ENCODE results near the gene SETDB1.

The SETDB1 gene

DNA sequence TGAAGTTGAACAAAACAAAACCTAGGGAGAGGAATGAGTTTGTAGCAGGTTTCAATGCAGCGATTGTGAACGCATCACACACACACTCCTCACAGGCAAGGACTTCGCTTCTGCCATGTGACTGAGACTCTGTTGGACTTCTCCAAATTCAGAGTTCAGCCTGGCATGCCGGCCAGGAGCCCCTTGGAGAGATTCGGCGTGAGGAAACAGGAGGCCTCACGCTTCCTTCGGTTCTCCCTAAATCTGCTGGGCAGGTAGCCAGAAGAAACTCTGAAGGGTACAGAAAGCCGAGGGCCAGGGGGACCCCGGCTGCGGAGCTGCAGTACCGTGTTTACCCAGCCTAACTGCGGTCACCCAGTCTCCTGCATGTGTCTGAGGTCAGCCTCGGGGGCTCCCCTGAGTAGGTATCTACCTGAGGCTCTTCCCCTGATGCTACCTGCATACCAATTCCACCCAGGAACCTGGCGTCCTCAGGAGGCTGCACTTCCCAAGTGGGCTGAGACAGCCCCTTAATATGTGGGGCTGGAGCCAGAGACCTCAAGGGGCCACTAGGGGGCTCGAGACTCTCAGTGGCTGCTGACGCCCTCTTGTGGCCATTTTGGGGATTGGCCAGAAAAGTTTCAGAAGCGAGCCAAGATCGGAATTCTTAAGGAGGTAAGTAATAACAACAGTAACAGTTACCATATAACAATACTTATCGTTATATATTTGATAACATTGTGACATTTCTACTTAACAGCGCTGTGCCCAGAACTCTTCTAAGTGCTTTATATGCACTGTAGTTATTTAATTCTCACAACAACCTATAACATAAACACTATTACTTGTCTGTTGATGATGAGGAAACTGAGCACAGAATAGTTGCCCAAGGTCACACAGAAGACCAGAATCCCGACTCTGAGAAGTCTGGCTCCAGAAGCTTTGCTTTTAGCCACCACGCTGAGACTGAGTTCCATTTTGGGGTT, 53.2 kb downstream of the SETDB1 start:
- peak; percentile 70 for FAIRE-seq

GRCh38 chr1:150981177-150981804, 55.1 kb downstream of the SETDB1 start:
- DNase-seq (ENCODE audit: insufficient read length) (no peak), FAIRE-seq (no peak)
- TF ChIP-seq TAF1 (IDR thresholded peaks at IDR 0.05; ENCODE audit: borderline replicate concordance, low read depth, low read length) = no peak
- TF ChIP-seq POLR2AphosphoS5 (IDR thresholded peaks at IDR 0.05; ENCODE audit: low read depth, low read length) = no peak
- TF ChIP-seq POLR2A (IDR thresholded peaks at IDR 0.05; ENCODE audit: low read depth, low read length) = no peak

More for the DNA sequence above, 53.2 kb downstream of the SETDB1 start:
- no peak for TF ChIP-seq TAF1 (IDR thresholded peaks at IDR 0.05; ENCODE audit: borderline replicate concordance, low read depth, low read length)
- no peak for TF ChIP-seq POLR2AphosphoS5 (IDR thresholded peaks at IDR 0.05; ENCODE audit: low read depth, low read length)
- TF ChIP-seq POLR2A (IDR thresholded peaks at IDR 0.05; ENCODE audit: low read depth, low read length) = no peak
- DNase-seq (ENCODE audit: insufficient read length) = peak; percentile 82

DNA sequence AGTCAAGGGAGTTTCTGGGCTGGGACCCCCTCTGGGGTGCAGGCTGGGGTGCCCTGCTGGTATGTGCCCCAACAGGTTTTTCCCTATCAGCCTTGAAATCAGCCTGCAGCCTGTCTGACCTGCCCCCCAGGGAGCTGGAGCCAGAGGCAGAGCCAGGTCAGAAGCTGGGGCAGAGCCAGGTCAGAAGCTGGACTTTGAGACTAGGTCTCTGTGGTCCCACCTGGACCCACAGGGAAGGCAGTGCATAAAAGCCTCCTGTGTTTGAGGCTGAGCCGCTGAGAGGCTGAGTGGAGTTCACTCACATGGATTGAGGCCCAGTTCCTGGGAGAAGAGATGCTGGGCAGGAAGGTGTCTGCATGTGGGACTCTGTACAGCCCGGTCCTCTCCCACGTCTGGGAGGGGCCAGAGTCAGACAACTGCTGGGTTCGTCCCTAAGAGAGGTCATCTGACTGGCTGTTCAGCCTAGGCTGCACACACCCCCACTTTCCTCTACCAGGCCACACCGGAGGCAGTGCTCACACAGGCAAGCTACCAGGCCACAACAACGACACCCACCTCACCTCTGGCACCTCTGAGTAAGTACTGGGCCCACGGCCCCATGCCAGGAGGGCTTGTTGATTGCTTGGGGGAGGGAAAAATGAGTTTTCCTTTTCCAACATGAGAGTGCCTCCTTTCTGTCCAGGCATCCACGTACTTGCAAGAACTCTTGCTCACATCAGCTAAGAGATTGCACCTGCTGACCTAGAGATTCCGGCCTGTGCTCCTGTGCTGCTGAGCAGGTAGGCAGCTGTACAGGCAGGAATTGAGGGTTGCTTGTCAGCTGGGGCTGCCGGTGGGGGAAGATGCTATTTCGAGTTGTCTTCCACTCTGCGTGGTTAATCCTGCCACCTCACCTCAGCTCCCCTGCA, 55.9 kb downstream of the SETDB1 start, which contains the start of gene ANXA9:
TSS of gene ANXA9 (plus strand) at position 488 of the 908 bp plus-strand sequence. CDS start 814 bp downstream, outside the sequence.
- DNase-seq (ENCODE audit: insufficient read length) = no peak
- TF ChIP-seq TAF1 (IDR thresholded peaks at IDR 0.05; ENCODE audit: borderline replicate concordance, low read depth, low read length) (no peak), POLR2A (IDR thresholded peaks at IDR 0.05; ENCODE audit: low read depth, low read length) (no peak), POLR2AphosphoS5 (IDR thresholded peaks at IDR 0.05; ENCODE audit: low read depth, low read length) (no peak)
- no peak for FAIRE-seq

- DNase-seq (ENCODE audit: insufficient read length) = no peak
- FAIRE-seq = no peak
- TF ChIP-seq POLR2A (IDR thresholded peaks at IDR 0.05; ENCODE audit: low read depth, low read length) = no peak
- TF ChIP-seq TAF1 (IDR thresholded peaks at IDR 0.05; ENCODE audit: borderline replicate concordance, low read depth, low read length) = no peak
- TF ChIP-seq POLR2AphosphoS5 (IDR thresholded peaks at IDR 0.05; ENCODE audit: low read depth, low read length) = no peak
Measured at GRCh38 chr1:150985179-150985825, 59.1 kb downstream of the SETDB1 start.

GRCh38 chr1:150987924-150988323, 61.8 kb downstream of the SETDB1 start:
- DNase-seq (ENCODE audit: insufficient read length) (no peak), FAIRE-seq (no peak)
- TF ChIP-seq TAF1 (IDR thresholded peaks at IDR 0.05; ENCODE audit: borderline replicate concordance, low read depth, low read length) (no peak), POLR2A (IDR thresholded peaks at IDR 0.05; ENCODE audit: low read depth, low read length) (no peak), POLR2AphosphoS5 (IDR thresholded peaks at IDR 0.05; ENCODE audit: low read depth, low read length) (no peak)

- no peak for TF ChIP-seq POLR2AphosphoS5 (IDR thresholded peaks at IDR 0.05; ENCODE audit: low read depth, low read length)
- no peak for TF ChIP-seq POLR2A (IDR thresholded peaks at IDR 0.05; ENCODE audit: low read depth, low read length)
- TF ChIP-seq TAF1 (IDR thresholded peaks at IDR 0.05; ENCODE audit: borderline replicate concordance, low read depth, low read length) = no peak
- no peak for FAIRE-seq
- no peak for DNase-seq (ENCODE audit: insufficient read length)
Measured at GRCh38 chr1:150992626-150993025, 66.5 kb downstream of the SETDB1 start.

DNA sequence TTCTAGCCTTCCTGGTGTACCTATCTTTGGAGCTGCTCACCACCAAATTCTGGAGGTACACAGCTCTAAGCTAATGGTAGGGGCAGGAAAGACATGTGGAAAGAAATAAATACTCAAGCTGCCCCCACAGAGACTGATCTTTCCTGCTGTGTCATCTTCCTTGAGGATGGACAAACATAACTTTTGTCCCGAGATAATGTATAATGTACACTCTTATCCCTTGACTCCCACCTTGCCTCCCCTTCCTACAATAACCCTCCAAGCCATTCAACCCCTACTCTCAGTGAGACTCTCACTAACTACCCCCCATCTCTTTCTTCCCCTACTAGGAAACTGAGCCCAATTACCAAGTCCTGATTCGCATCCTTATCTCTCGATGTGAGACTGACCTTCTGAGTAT, 68.1 kb downstream of the SETDB1 start:
- DNase-seq (ENCODE audit: insufficient read length) = no peak
- no peak for TF ChIP-seq POLR2AphosphoS5 (IDR thresholded peaks at IDR 0.05; ENCODE audit: low read depth, low read length)
- TF ChIP-seq TAF1 (IDR thresholded peaks at IDR 0.05; ENCODE audit: borderline replicate concordance, low read depth, low read length) = no peak
- TF ChIP-seq POLR2A (IDR thresholded peaks at IDR 0.05; ENCODE audit: low read depth, low read length) = no peak
- FAIRE-seq = no peak

- DNase-seq (ENCODE audit: insufficient read length) (no peak), FAIRE-seq (peak; percentile 56)
Measured at GRCh38 chr1:150995460-150995859, 69.3 kb downstream of the SETDB1 start.

DNA sequence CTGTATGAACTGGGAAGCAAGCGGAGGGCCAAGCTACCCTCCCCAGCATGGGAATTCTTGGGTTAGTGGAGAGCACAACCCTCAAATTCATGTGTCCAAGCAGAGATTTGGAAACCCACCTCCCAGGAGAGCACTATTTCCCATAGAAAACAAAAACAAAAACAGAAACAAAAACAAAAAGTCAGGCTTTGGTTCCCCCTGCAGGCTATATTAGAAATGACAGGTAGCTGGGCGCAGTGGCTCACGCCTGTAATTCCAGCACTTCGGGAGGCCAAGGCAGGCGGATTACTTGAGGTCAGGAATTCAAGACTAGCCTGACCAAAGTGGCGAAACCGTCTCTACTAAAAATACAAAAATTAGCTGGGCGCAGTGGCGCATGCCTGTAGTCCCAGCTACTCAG, 69.7 kb downstream of the SETDB1 start:
- FAIRE-seq (no peak), DNase-seq (ENCODE audit: insufficient read length) (no peak)
- TF ChIP-seq TAF1 (IDR thresholded peaks at IDR 0.05; ENCODE audit: borderline replicate concordance, low read depth, low read length) = no peak
- no peak for TF ChIP-seq POLR2A (IDR thresholded peaks at IDR 0.05; ENCODE audit: low read depth, low read length)
- TF ChIP-seq POLR2AphosphoS5 (IDR thresholded peaks at IDR 0.05; ENCODE audit: low read depth, low read length) = no peak

More at GRCh38 chr1:150995460-150995859, 69.3 kb downstream of the SETDB1 start:
- TF ChIP-seq POLR2A (IDR thresholded peaks at IDR 0.05; ENCODE audit: low read depth, low read length) (no peak), POLR2AphosphoS5 (IDR thresholded peaks at IDR 0.05; ENCODE audit: low read depth, low read length) (no peak), TAF1 (IDR thresholded peaks at IDR 0.05; ENCODE audit: borderline replicate concordance, low read depth, low read length) (no peak)

DNA sequence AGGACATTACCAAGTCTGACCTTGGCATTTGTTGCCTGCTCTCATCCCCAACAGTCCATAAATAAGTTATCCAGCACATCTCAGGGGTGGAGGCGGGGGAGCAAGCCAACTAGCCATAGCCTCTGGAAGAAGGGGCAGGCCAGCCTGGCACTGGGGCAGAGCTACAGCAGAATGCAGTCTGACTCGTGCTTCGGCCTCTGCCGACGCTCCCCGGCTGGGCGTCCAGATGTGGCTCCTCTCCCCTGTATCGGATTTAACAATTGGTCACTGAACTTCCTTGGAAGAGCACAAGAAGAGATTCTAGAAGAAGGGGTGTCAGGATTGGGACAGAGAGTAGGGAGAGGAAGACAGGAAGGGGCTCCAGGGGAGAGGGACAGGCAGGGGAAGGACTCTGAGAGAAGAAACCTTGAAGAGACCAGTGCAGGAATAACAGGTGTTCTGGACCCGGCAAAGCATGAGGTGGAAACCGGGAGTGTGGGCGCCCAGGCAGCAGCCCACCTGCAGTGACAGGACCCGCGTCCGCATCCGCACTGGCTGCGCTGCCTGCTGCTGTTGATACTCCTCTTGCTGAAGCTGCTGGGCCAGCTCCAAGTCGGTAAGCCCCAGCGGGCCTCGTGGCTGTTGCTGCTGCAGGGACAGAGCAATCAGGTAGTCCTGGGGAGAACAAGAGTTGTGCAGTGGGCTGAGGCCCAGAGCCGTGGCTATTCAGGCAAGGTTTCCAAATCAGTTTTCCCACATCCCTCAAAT, 71.1 kb downstream of the SETDB1 start:
- DNase-seq (ENCODE audit: insufficient read length) (no peak), FAIRE-seq (no peak)
- TF ChIP-seq POLR2AphosphoS5 (IDR thresholded peaks at IDR 0.05; ENCODE audit: low read depth, low read length) (no peak), POLR2A (IDR thresholded peaks at IDR 0.05; ENCODE audit: low read depth, low read length) (no peak), TAF1 (IDR thresholded peaks at IDR 0.05; ENCODE audit: borderline replicate concordance, low read depth, low read length) (no peak)

All from GM12892 (cell line).